Activated effector memory CD4-positive, alpha-beta T cell treated with Interleukin-2 at 50 U/mL for 16 hours (primary cell): ENCODE measurements around the gene CYTH1.

ENCODE experiments used
- DNase-seq: peaks from one replicate; pipeline ENCODE4 v3.0.0-alpha.2; 2020

The CYTH1 gene

GRCh38 chr17:78709751-78710181, 72.3 kb downstream of the CYTH1 start:
- no peak for DNase-seq

GRCh38 chr17:78709119-78709681, 72.9 kb downstream of the CYTH1 start:
- no peak for DNase-seq

GRCh38 chr17:78708510-78708973, 73.5 kb downstream of the CYTH1 start:
- peak; percentile 39 for DNase-seq

- no peak for DNase-seq
Measured at GRCh38 chr17:78707923-78708322, 74.2 kb downstream of the CYTH1 start.

GRCh38 chr17:78707016-78707415, 75.1 kb downstream of the CYTH1 start:
- DNase-seq = no peak

GRCh38 chr17:78706271-78706915, 75.7 kb downstream of the CYTH1 start:
- no peak for DNase-seq

- DNase-seq = no peak
Measured at GRCh38 chr17:78705071-78705470, 77.0 kb downstream of the CYTH1 start.

GRCh38 chr17:78704594-78704993, 77.5 kb downstream of the CYTH1 start:
- no peak for DNase-seq

- DNase-seq = no peak
Measured at GRCh38 chr17:78697554-78698343, 84.3 kb downstream of the CYTH1 start.

- no peak for DNase-seq
Measured at GRCh38 chr17:78697122-78697521, 85.0 kb downstream of the CYTH1 start.

GRCh38 chr17:78696016-78696982, 85.8 kb downstream of the CYTH1 start:
- no peak for DNase-seq

GRCh38 chr17:78694805-78695531, 87.1 kb downstream of the CYTH1 start:
- no peak for DNase-seq

GRCh38 chr17:78693346-78694083, 88.6 kb downstream of the CYTH1 start:
- no peak for DNase-seq

GRCh38 chr17:78692460-78693010, 89.5 kb downstream of the CYTH1 start:
- no peak for DNase-seq

- no peak for DNase-seq
Measured at GRCh38 chr17:78689029-78689428, 93.0 kb downstream of the CYTH1 start.

- no peak for DNase-seq
Measured at GRCh38 chr17:78687944-78688343, 94.1 kb downstream of the CYTH1 start.

- no peak for DNase-seq
Measured at GRCh38 chr17:78687125-78687524, 94.9 kb downstream of the CYTH1 start.

GRCh38 chr17:78684026-78684425, 98.0 kb downstream of the CYTH1 start:
- no peak for DNase-seq

GRCh38 chr17:78683408-78683961, 98.6 kb downstream of the CYTH1 start:
- no peak for DNase-seq

- DNase-seq = no peak
Measured at GRCh38 chr17:78682363-78682762, 99.7 kb downstream of the CYTH1 start.

- no peak for DNase-seq
Measured at GRCh38 chr17:78680436-78680835, 101.6 kb downstream of the CYTH1 start.
